ENCODE results near the gene CARD10. TPM values are rescaled to one million over a fixed set of nuclear protein-coding genes. Genes with fewer than 3 reads are reported as not detected.

Gene CARD10
- total RNA-seq, 1 experiment from 2014 or later = 0.26 TPM

DNA sequence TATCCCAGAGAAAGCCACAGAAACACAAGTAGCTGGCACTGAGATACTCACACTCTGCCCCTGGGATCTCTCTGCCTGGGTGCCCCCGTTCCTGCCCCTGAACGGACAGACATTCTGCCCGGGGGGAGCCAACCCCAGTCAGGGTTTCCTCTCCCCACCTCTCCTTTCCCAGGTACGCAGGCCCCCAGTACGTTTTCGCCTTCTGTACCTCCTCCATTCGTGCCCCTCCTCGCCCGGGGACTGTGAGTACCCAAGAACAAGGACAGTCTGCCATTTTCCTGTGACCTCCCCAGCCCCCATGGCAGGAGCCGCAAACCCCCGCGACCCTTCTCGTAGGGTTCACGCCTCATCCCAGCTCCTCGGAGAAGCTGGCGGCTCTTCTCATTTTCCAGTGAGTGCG is 62.9 kb downstream of the CARD10 start:
- Histone ChIP-seq H3K27ac (ENCODE audit: low read depth, low read length, poor library complexity, severe bottlenecking) (no peak overlapping the region), H3K4me1 (ENCODE audit: insufficient read depth, low read length, poor library complexity, severe bottlenecking) (peaks cover 4% of the 10 kb centered on the region), H3K27me3 (replicated peaks; ENCODE audit: insufficient read depth, low read depth, low read length, poor library complexity) (no peaks in the 10 kb centered on the region), H3K4me3 (ENCODE audit: low read depth, low read length, poor library complexity, severe bottlenecking) (no peak overlapping the region), H3K9me3 (ENCODE audit: low read depth, low read length, poor library complexity, severe bottlenecking) (no peaks in the 10 kb centered on the region), H3K36me3 (ENCODE audit: insufficient read depth, low read length, poor library complexity, severe bottlenecking) (no peaks in the 10 kb centered on the region)
- intact Hi-C loops (cut with micrococcal nuclease; ENCODE audit: unreplicated experiment) = loop anchor here (2.0 to 5.0 kb wide), 2 partner anchors 140 to 189 kb away; no protein-coding TSS in a partner anchor
- CTCF ChIA-PET = interaction anchor here (0.7 kb wide), 1 partner anchor 136 kb away, joined by 15 read pairs; no protein-coding TSS in a partner anchor
- BruUV-seq (replicated peaks) = no TSS peak
- DNase-seq (ENCODE audit: low spot score) = no peak
- POLR2A ChIA-PET (ENCODE audit: low non-redundant PET) = no interaction called here
- no peak for TF ChIP-seq EZH2 (IDR thresholded peaks at IDR 0.05; ENCODE audit: borderline replicate concordance, low read depth, low read length, poor library complexity, severe bottlenecking)
- TF ChIP-seq, protein P1, sequence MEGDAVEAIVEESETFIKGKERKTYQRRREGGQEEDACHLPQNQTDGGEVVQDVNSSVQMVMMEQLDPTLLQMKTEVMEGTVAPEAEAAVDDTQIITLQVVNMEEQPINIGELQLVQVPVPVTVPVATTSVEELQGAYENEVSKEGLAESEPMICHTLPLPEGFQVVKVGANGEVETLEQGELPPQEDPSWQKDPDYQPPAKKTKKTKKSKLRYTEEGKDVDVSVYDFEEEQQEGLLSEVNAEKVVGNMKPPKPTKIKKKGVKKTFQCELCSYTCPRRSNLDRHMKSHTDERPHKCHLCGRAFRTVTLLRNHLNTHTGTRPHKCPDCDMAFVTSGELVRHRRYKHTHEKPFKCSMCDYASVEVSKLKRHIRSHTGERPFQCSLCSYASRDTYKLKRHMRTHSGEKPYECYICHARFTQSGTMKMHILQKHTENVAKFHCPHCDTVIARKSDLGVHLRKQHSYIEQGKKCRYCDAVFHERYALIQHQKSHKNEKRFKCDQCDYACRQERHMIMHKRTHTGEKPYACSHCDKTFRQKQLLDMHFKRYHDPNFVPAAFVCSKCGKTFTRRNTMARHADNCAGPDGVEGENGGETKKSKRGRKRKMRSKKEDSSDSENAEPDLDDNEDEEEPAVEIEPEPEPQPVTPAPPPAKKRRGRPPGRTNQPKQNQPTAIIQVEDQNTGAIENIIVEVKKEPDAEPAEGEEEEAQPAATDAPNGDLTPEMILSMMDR (conservative IDR thresholded peaks at IDR 0.05; ENCODE audit: low read depth, low read length) = no peak

DNA sequence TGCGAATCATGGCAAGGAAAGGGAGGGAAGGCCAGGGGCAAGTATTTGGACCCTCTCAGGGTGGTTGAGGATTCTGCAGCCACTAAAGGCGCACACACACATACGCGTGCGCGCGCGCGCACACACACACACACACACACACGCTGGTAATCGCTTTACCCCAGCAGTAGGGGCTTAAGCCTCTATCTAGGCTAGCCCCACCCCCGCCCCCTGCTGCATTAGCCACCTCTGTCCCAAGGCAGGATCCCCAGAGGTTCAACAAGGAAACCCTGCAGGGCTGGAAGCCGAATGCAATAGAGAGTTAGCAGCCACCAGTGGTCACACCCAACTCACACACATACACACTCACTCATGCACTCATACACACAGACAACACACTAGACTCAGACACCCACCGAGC is 63.3 kb downstream of the CARD10 start:
- POLR2A ChIA-PET (ENCODE audit: low non-redundant PET) = no interaction called here
- no peaks in the 10 kb centered on the region for H3K36me3 ChIP-seq (ENCODE audit: insufficient read depth, low read length, poor library complexity, severe bottlenecking)
- DNase-seq (ENCODE audit: low spot score) = peak; percentile 32
- intact Hi-C loops (cut with micrococcal nuclease; ENCODE audit: unreplicated experiment) = loop anchor here (2.0 to 5.0 kb wide), 2 partner anchors 139 to 189 kb away; no protein-coding TSS in a partner anchor
- TF ChIP-seq EZH2 (IDR thresholded peaks at IDR 0.05; ENCODE audit: borderline replicate concordance, low read depth, low read length, poor library complexity, severe bottlenecking) = no peak
- TF ChIP-seq, protein P1 (conservative IDR thresholded peaks at IDR 0.05; ENCODE audit: low read depth, low read length) = no peak
- H3K9me3 ChIP-seq (ENCODE audit: low read depth, low read length, poor library complexity, severe bottlenecking) = no peaks in the 10 kb centered on the region
- H3K4me1 ChIP-seq (ENCODE audit: insufficient read depth, low read length, poor library complexity, severe bottlenecking) = peaks cover 4% of the 10 kb centered on the region
- CTCF ChIA-PET = no interaction called here
- no TSS peak for BruUV-seq (replicated peaks)
- no peak overlapping the region for H3K4me3 ChIP-seq (ENCODE audit: low read depth, low read length, poor library complexity, severe bottlenecking)
- no peaks in the 10 kb centered on the region for H3K27me3 ChIP-seq (replicated peaks; ENCODE audit: insufficient read depth, low read depth, low read length, poor library complexity)
- H3K27ac ChIP-seq (ENCODE audit: low read depth, low read length, poor library complexity, severe bottlenecking) = no peak overlapping the region

DNA sequence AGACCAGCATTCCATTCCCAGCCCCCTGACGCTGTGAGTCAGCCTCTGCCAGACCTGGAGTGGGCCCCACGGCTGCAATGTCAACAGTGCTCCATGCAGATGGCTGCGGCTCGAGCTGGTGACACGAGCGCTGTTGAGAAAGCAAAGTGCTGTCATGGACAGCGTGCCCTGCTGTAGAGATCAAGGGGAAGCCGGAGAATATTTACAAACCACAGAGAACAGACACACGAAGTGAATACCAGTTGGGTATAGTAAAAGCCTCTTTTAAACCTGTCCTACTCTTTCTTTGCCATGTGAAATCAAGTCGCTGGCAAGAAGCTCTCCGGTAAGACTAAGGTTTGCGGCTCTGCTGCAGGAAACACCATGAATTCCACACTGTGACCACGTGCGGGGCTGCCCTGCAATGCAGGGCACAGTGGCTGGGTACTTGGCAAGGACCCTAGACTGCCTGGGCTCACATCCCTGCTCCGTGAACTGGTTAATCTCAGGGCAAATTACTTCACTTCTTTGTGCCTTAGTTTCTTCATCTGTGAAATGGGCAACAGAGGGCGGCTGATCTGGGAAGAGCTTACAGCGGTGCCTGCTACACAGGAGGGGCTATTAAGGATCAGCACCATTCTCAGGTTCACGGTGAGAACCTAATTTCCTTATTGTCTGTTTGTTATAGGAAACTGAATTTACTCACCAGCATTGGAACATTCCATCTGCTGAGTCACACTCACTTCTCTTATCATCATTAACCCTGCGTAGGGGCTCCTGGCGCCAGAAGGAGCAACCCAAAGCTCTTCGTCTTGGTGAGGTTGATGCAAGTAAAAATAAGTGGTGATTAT is 64.1 kb downstream of the CARD10 start:
- BruUV-seq (replicated peaks) = no TSS peak
- Histone ChIP-seq H3K4me3 (ENCODE audit: low read depth, low read length, poor library complexity, severe bottlenecking) (no peak overlapping the region), H3K27me3 (replicated peaks; ENCODE audit: insufficient read depth, low read depth, low read length, poor library complexity) (no peaks in the 10 kb centered on the region), H3K36me3 (ENCODE audit: insufficient read depth, low read length, poor library complexity, severe bottlenecking) (no peaks in the 10 kb centered on the region), H3K4me1 (ENCODE audit: insufficient read depth, low read length, poor library complexity, severe bottlenecking) (peaks cover 4% of the 10 kb centered on the region), H3K27ac (ENCODE audit: low read depth, low read length, poor library complexity, severe bottlenecking) (no peak overlapping the region), H3K9me3 (ENCODE audit: low read depth, low read length, poor library complexity, severe bottlenecking) (no peaks in the 10 kb centered on the region)
- POLR2A ChIA-PET (ENCODE audit: low non-redundant PET) = no interaction called here
- CTCF ChIA-PET = interaction anchor here (0.6 kb wide), 1 partner anchor 155 kb away, joined by 3 read pairs; no protein-coding TSS in a partner anchor
- intact Hi-C loops (cut with micrococcal nuclease; ENCODE audit: unreplicated experiment) = loop anchor here (5.0 kb wide), 1 partner anchor 188 kb away; no protein-coding TSS in a partner anchor
- DNase-seq (ENCODE audit: low spot score) = peak; percentile 29
- no peak for TF ChIP-seq EZH2 (IDR thresholded peaks at IDR 0.05; ENCODE audit: borderline replicate concordance, low read depth, low read length, poor library complexity, severe bottlenecking)
- TF ChIP-seq, protein P1 (conservative IDR thresholded peaks at IDR 0.05; ENCODE audit: low read depth, low read length) = no peak

All from A673 (cell line).